Aorta (tissue), 5 donors: ENCODE measurements around the gene PCGF2. TPM values are rescaled to one million over a fixed set of nuclear protein-coding genes. Genes with fewer than 3 reads are reported as not detected.

Source experiments
- ATAC-seq: fragments of 200-7000 bp; cut with Tn5 transposase; one replicate; pipeline ENCODE4 v1.9.1; 2022; ENCODE audit warnings: moderate library complexity; ENCODE audit not compliant: low FRiP score
- DNase-seq, 2 donors: peaks; one replicate each; pipeline ENCODE4 v3.0.0-alpha.2; 2020
- H3K27ac ChIP-seq, 2 donors: one replicate each; pipeline ENCODE4 v1.5.1; 2013; ENCODE audit warnings: low read length in 2 of 2, mild to moderate bottlenecking in 2 of 2, moderate library complexity in 2 of 2, control low read depth in 1 of 2, inconsistent platforms in 1 of 2, low read depth in 1 of 2
- H3K27me3 ChIP-seq, 2 donors: one replicate each; pipeline ENCODE4 v1.6.1; 2013; ENCODE audit warnings: control low read depth in 1 of 2, low read length in 1 of 2, mild to moderate bottlenecking in 1 of 2, moderate library complexity in 1 of 2; ENCODE audit not compliant: insufficient read depth in 2 of 2, control insufficient read depth in 1 of 2
- H3K36me3 ChIP-seq, 2 donors: one replicate each; pipeline ENCODE4 v1.6.1; 2013; ENCODE audit warnings: control low read depth in 1 of 2, low read length in 1 of 2, mild to moderate bottlenecking in 1 of 2; ENCODE audit not compliant: insufficient read depth in 2 of 2, control insufficient read depth in 1 of 2
- H3K4me1 ChIP-seq, 2 donors: one replicate each; pipeline ENCODE4 v1.6.1; 2013; ENCODE audit warnings: low read length in 2 of 2, control low read depth in 1 of 2, mild to moderate bottlenecking in 1 of 2, moderate library complexity in 1 of 2; ENCODE audit not compliant: insufficient read depth in 2 of 2, control insufficient read depth in 1 of 2
- H3K4me3 ChIP-seq, 2 donors: one replicate each; pipeline ENCODE4 v1.5.1; 2013; ENCODE audit warnings: low read length in 2 of 2, control low read depth in 1 of 2, mild to moderate bottlenecking in 1 of 2
- H3K9me3 ChIP-seq: one replicate; pipeline ENCODE4 v1.6.1; 2013; ENCODE audit warnings: mild to moderate bottlenecking, low read length; ENCODE audit not compliant: control insufficient read depth
- WGBS, 2 donors: extraction: QIAGEN DNeasy Blood & Tissue Kit; methylation state at CpG; one replicate each; pipeline ENCODE4 v1.1.7; 2013; 5-methylcytosine and 5-hydroxymethylcytosine counted together
- intact Hi-C, 2 donors: fragments of 100-400 bp; cut with DNase I; formaldehyde crosslinking; loops; one replicate each; pipeline versions ENCODE4 v1.14.2 to v1.15.0; 2022
- polyA plus RNA-seq, 2 donors: library from polyadenylated mRNA; stranded (reverse); fragments of 200-250 nt; gene quantifications; one replicate each; pipeline ENCODE4 v1.2.3, GENCODE V29; 2013
- total RNA-seq, 2 donors: library from RNA; stranded (reverse); fragmentation: NEBNext Ultra II Directional; extraction: Animal tissue kit (Norgen Biotek cat#: 25700); gene quantifications; one replicate each; pipeline ENCODE4 v1.2.1, GENCODE V29; 2021
- donor health status: healthy with polysubstance abuse.
- donor health status: Bipolar disorder and iron deficiency.
- donor health status: DM: no; HTN: no; CAD: no.
- donor health status: DM: no; HTN: no; CAD: no.
- donor health status: DM: yes; HTN: yes; CAD: no.

PCGF2 gene
- total and polyA plus RNA-seq, 4 donors = 32.8 to 75.5 (median 47.3) TPM

GRCh38 chr17:38735161-38735997 is 12.8 kb downstream of the PCGF2 start:
- peak; percentile 72 to 92 for DNase-seq
- Histone ChIP-seq H3K36me3 (peaks cover 0 to 6% of the 10 kb centered on the region in 2 donors), H3K9me3 (no peaks in the 10 kb centered on the region), H3K4me3 (no peak overlapping the region), H3K27ac (no peak overlapping the region), H3K4me1 (no peaks in the 10 kb centered on the region), H3K27me3 (no peaks in the 10 kb centered on the region)
- intact Hi-C loops = loop anchor here (2.0 to 10.0 kb wide), 2 partner anchors 59 to 419 kb away; partner anchors contain the start of gene PLXDC1 (in 1 of the 2)
- ATAC-seq = peak; percentile 56
- 26 to 27% methylated on average over 23 of the region's 23 CpGs for WGBS, 2 donors

GRCh38 chr17:38733982-38734973 is 13.9 kb downstream of the PCGF2 start:
- Histone ChIP-seq H3K36me3 (peaks cover 0 to 6% of the 10 kb centered on the region in 2 donors), H3K27ac (no peak overlapping the region)

GRCh38 chr17:38733282-38733981 is 14.7 kb downstream of the PCGF2 start:
- no peak for DNase-seq
- ATAC-seq = no peak
- 66 to 75% methylated on average over 9 of the region's 9 CpGs for WGBS, 2 donors
- Histone ChIP-seq H3K9me3 (no peaks in the 10 kb centered on the region), H3K4me3 (no peak overlapping the region), H3K27me3 (no peaks in the 10 kb centered on the region), H3K4me1 (no peaks in the 10 kb centered on the region), H3K36me3 (peaks cover 0 to 4% of the 10 kb centered on the region in 2 donors), H3K27ac (no peak overlapping the region)
- intact Hi-C loops = loop anchor here in 1 of 2 donors (10.0 kb wide), 1 partner anchor 421 kb away; the partner anchor contains the start of gene PLXDC1

More at GRCh38 chr17:38733982-38734973, 13.9 kb downstream of the PCGF2 start:
- WGBS, 2 donors = 58 to 61% methylated on average over 14 to 15 of the region's 15 CpGs
- DNase-seq (no peak), ATAC-seq (no peak)
- Histone ChIP-seq H3K9me3 (no peaks in the 10 kb centered on the region), H3K4me3 (no peak overlapping the region), H3K4me1 (no peaks in the 10 kb centered on the region), H3K27me3 (no peaks in the 10 kb centered on the region)
- intact Hi-C loops = loop anchor here (2.0 to 10.0 kb wide), 2 partner anchors 57 to 421 kb away; partner anchors contain the start of gene PLXDC1 (in 1 of the 2)

DNA sequence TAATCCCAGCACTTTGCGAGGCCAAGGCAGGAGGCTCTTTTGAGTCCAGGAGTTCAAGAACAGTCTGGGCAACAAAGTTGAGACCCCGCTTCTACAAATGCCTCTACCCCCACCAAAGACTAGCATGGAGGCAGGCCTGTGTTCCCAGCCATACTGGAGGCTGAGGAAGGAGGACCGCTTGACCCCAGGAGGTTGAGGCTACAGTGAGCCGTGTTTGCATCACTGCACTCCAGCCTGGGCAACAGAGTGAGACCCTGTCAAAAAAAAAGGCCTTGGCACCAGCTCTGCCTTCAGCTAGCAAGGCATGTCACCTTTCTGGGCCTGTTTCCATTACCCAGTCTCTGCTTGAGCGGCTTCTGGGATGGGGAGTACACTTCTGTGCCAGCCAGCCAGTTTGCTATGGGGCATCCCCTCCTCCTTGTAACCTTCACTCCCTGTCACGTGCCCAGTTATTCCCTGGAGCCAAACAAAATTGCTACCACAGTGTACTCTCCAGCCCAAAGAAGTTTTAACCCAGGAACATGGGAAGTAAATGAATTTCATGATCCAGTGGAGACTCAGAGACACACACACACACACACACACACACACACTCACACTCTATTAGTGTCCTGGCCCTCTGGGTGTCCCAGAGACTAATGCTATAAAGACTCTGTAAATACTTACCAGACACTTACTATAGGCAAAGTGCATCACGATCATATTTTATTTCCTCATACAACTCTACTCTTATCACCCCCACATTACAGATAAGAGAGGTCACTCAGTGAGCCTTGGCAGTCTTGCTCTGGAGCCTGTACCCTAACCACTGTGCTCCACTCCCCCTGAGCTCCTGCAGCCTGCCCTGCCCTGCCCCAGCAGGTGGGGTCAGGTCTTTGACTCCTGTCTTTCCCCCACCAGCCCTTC is 15.5 kb downstream of the PCGF2 start:
- ATAC-seq (no peak), DNase-seq (peak in 1 of 2 donors; percentile 43)
- Histone ChIP-seq H3K4me1 (no peaks in the 10 kb centered on the region), H3K4me3 (no peak overlapping the region), H3K36me3 (no peaks in the 10 kb centered on the region), H3K27ac (no peak overlapping the region), H3K27me3 (no peaks in the 10 kb centered on the region), H3K9me3 (no peaks in the 10 kb centered on the region)
- intact Hi-C loops = loop anchor here in 1 of 2 donors (10.0 kb wide), 1 partner anchor 422 kb away; the partner anchor contains the start of gene PLXDC1
- WGBS, 2 donors = 49 to 50% methylated on average over 7 of the region's 7 CpGs

GRCh38 chr17:38731526-38732294 is 16.4 kb downstream of the PCGF2 start:
- intact Hi-C loops = loop anchor here in 1 of 2 donors (10.0 kb wide), 1 partner anchor 423 kb away; the partner anchor contains the start of gene PLXDC1
- no peak for ATAC-seq
- 65 to 81% methylated on average over 8 of the region's 8 CpGs for WGBS, 2 donors
- H3K4me1 ChIP-seq = no peaks in the 10 kb centered on the region
- no peak overlapping the region for H3K4me3 ChIP-seq
- no peaks in the 10 kb centered on the region for H3K36me3 ChIP-seq
- H3K27ac ChIP-seq = no peak overlapping the region
- DNase-seq = peak in 1 of 2 donors; percentile 66
- H3K9me3 ChIP-seq = no peaks in the 10 kb centered on the region
- no peaks in the 10 kb centered on the region for H3K27me3 ChIP-seq

- intact Hi-C loops = loop anchor here in 1 of 2 donors (10.0 kb wide), 1 partner anchor 424 kb away; the partner anchor contains the start of gene PLXDC1
- no peaks in the 10 kb centered on the region for H3K9me3 ChIP-seq
- no peaks in the 10 kb centered on the region for H3K27me3 ChIP-seq
- peak overlapping the region; percentile 50 to 69 for H3K4me3 ChIP-seq
- peak overlapping the region in 1 of 2 donors; percentile 65 for H3K27ac ChIP-seq
- no peaks in the 10 kb centered on the region for H3K36me3 ChIP-seq
- ATAC-seq (no peak), DNase-seq (peak; percentile 75 to 89)
- WGBS, 2 donors = 14 to 17% methylated on average over 26 to 27 of the region's 27 CpGs
- H3K4me1 ChIP-seq = no peaks in the 10 kb centered on the region
These were observed 17.4 kb downstream of the PCGF2 start for GRCh38 chr17:38730526-38731379.
